OCI-M1 (cell line): Measurements from ENCODE around the gene CEP290.
A peak's percentile ranks its signal among the peaks of the same experiment; 100 is the strongest.

Source experiments
- DNase-seq: peaks from one replicate; lab custom pipeline; 2025; lab: John Stamatoyannopoulos, UW

The CEP290 gene

GRCh38 chr12:88141774-88142609 lies at the start of gene CEP290, which contains the start of gene TMTC3:
CEP290 (minus strand) TSS chr12:88142088; CDS start chr12:88141307, 781 bp downstream.
TMTC3 (plus strand) TSS chr12:88142307; CDS start chr12:88148316, 6,009 bp downstream.
- peak; percentile 98 for DNase-seq

GRCh38 chr12:88188180-88188579 lies 46.3 kb upstream of the CEP290 start:
- DNase-seq: no peak

GRCh38 chr12:88187571-88187970 lies 45.7 kb upstream of the CEP290 start:
- DNase-seq: no peak

GRCh38 chr12:88185988-88186387 lies 44.1 kb upstream of the CEP290 start:
- no peak for DNase-seq

- no peak for DNase-seq
Measured at GRCh38 chr12:88185279-88185678, 43.4 kb upstream of the CEP290 start.

GRCh38 chr12:88184196-88184595 lies 42.3 kb upstream of the CEP290 start:
- no peak for DNase-seq

- no peak for DNase-seq
Measured at GRCh38 chr12:88182416-88182815, 40.5 kb upstream of the CEP290 start.

GRCh38 chr12:88181881-88182280 lies 40.0 kb upstream of the CEP290 start:
- DNase-seq: peak; percentile 10

GRCh38 chr12:88179436-88180014 lies 37.6 kb upstream of the CEP290 start:
- no peak for DNase-seq

- DNase-seq: no peak
Measured at GRCh38 chr12:88175544-88175943, 33.7 kb upstream of the CEP290 start.

- no peak for DNase-seq
Measured at GRCh38 chr12:88172844-88173407, 31.0 kb upstream of the CEP290 start.

GRCh38 chr12:88167384-88167783 lies 25.5 kb upstream of the CEP290 start:
- DNase-seq: no peak

GRCh38 chr12:88166179-88166578 lies 24.3 kb upstream of the CEP290 start:
- DNase-seq: no peak

GRCh38 chr12:88163371-88163770 lies 21.5 kb upstream of the CEP290 start:
- no peak for DNase-seq

- no peak for DNase-seq
Measured at GRCh38 chr12:88156075-88156654, 14.3 kb upstream of the CEP290 start.

- peak; percentile 61 for DNase-seq
Measured at GRCh38 chr12:88153959-88154358, 12.1 kb upstream of the CEP290 start.

- no peak for DNase-seq
Measured at GRCh38 chr12:88150063-88150462, 8.2 kb upstream of the CEP290 start.

GRCh38 chr12:88145567-88146505 lies 3.9 kb upstream of the CEP290 start:
- no peak for DNase-seq

GRCh38 chr12:88144546-88145468 lies 2.9 kb upstream of the CEP290 start:
- DNase-seq: no peak

GRCh38 chr12:88144037-88144436 lies 2.1 kb upstream of the CEP290 start:
- no peak for DNase-seq

- DNase-seq: no peak
Measured at GRCh38 chr12:88142610-88142991, 713 bp upstream of the CEP290 start.
